H9 (cell line): ENCODE data around the gene LEMD3. TPM values are rescaled to one million over a fixed set of nuclear protein-coding genes. Genes with fewer than 3 reads are reported as not detected.

Source experiments
- DNase-seq: peaks from one replicate; pipeline ENCODE4 v3.0.0-alpha.2; 2017
- H2AFZ ChIP-seq: one replicate; pipeline ENCODE4 v1.6.1; 2013; ENCODE audit warnings: mild to moderate bottlenecking, low read length, control low read depth, moderate library complexity
- H2AK5ac ChIP-seq: 2 replicates; pipeline ENCODE4 v1.6.1; 2013; ENCODE audit warnings: low read length, control low read depth, mixed read lengths; ENCODE audit not compliant: insufficient read length
- H2BK120ac ChIP-seq: one replicate; pipeline ENCODE4 v1.6.1; 2013; ENCODE audit warnings: low read depth, mild to moderate bottlenecking, low read length, control low read depth, inconsistent platforms; ENCODE audit not compliant: poor library complexity, severe bottlenecking
- H2BK12ac ChIP-seq: 2 replicates; pipeline ENCODE4 v1.6.1; 2013; ENCODE audit warnings: low read length, control low read depth, mixed read lengths, low read depth; ENCODE audit not compliant: insufficient read length
- H2BK15ac ChIP-seq: 2 replicates; pipeline ENCODE4 v1.6.1; 2013; ENCODE audit warnings: low read depth, low read length, control low read depth
- H2BK20ac ChIP-seq: one replicate; pipeline ENCODE4 v1.6.1; 2013; ENCODE audit warnings: low read depth, mild to moderate bottlenecking, low read length, control low read depth, inconsistent platforms; ENCODE audit not compliant: poor library complexity, severe bottlenecking
- H2BK5ac ChIP-seq: 2 replicates; pipeline ENCODE4 v1.6.1; 2013; ENCODE audit warnings: low read length, control low read depth, mixed read lengths; ENCODE audit not compliant: insufficient read length
- H3K14ac ChIP-seq: 2 replicates; pipeline ENCODE4 v1.6.1; 2013; ENCODE audit warnings: low read length, control low read depth; ENCODE audit not compliant: insufficient read depth
- H3K18ac ChIP-seq: 2 replicates; pipeline ENCODE4 v1.6.1; 2013; ENCODE audit warnings: low read depth, mild to moderate bottlenecking, mixed read lengths, low read length, control low read depth; ENCODE audit not compliant: insufficient read length
- H3K23ac ChIP-seq: 2 replicates; pipeline ENCODE4 v1.6.1; 2013; ENCODE audit warnings: low read length, control low read depth, mixed read lengths, low read depth; ENCODE audit not compliant: insufficient read length
- H3K23me2 ChIP-seq: 2 replicates; pipeline ENCODE4 v1.6.1; 2013; ENCODE audit warnings: low read depth, mild to moderate bottlenecking, mixed read lengths, low read length, control low read depth; ENCODE audit not compliant: insufficient read length, poor library complexity, severe bottlenecking
- H3K27ac ChIP-seq: 2 replicates; pipeline ENCODE4 v1.5.1; 2013; ENCODE audit warnings: low read length, control low read depth, mixed read lengths, low read depth; ENCODE audit not compliant: insufficient read length
- H3K27me3 ChIP-seq: 2 replicates; pipeline ENCODE4 v1.6.1; 2013; ENCODE audit warnings: low read length, control low read depth, inconsistent platforms; ENCODE audit not compliant: insufficient read depth
- H3K4ac ChIP-seq: 2 replicates; pipeline ENCODE4 v1.6.1; 2013; ENCODE audit warnings: low read depth, mild to moderate bottlenecking, control low read depth, inconsistent platforms, low read length, moderate library complexity
- H3K4me1 ChIP-seq: 2 replicates; pipeline ENCODE4 v1.6.1; 2013; ENCODE audit warnings: low read length, control low read depth, inconsistent platforms; ENCODE audit not compliant: insufficient read depth
- H3K4me2 ChIP-seq: 2 replicates; pipeline ENCODE4 v1.6.1; 2013; ENCODE audit warnings: low read length, control low read depth, mixed read lengths; ENCODE audit not compliant: insufficient read length, insufficient read depth
- H3K56ac ChIP-seq: 2 replicates; pipeline ENCODE4 v1.6.1; 2013; ENCODE audit warnings: low read depth, mild to moderate bottlenecking, mixed read lengths, low read length, control low read depth; ENCODE audit not compliant: insufficient read length
- H3K79me1 ChIP-seq: 2 replicates; pipeline ENCODE4 v1.6.1; 2013; ENCODE audit warnings: low read depth, mild to moderate bottlenecking, moderate library complexity, low read length, control low read depth, inconsistent platforms; ENCODE audit not compliant: insufficient read depth, poor library complexity, severe bottlenecking
- H3K79me2 ChIP-seq: 2 replicates; pipeline ENCODE4 v1.6.1; 2013; ENCODE audit warnings: low read length, control low read depth, inconsistent platforms; ENCODE audit not compliant: insufficient read depth
- H3K9ac ChIP-seq: 2 replicates; pipeline ENCODE4 v1.6.1; 2013; ENCODE audit warnings: low read length, control low read depth, mixed read lengths; ENCODE audit not compliant: insufficient read length; ENCODE audit errors: extremely low read depth
- H3K9me3 ChIP-seq: one replicate; pipeline ENCODE4 v1.6.1; 2013; ENCODE audit warnings: low read depth, low read length, inconsistent platforms; ENCODE audit not compliant: control insufficient read depth
- H3T11ph ChIP-seq: one replicate; pipeline ENCODE4 v1.6.1; 2013; ENCODE audit warnings: mild to moderate bottlenecking, low read length, control low read depth, inconsistent platforms
- H4K20me1 ChIP-seq: one replicate; pipeline ENCODE4 v1.6.1; 2013; ENCODE audit not compliant: control insufficient read depth, insufficient read length, insufficient read depth
- H4K5ac ChIP-seq: 2 replicates; pipeline ENCODE4 v1.6.1; 2013; ENCODE audit warnings: low read depth, mild to moderate bottlenecking, mixed read lengths, low read length, control low read depth; ENCODE audit not compliant: insufficient read length
- H4K8ac ChIP-seq: replicated peaks from 2 replicates; pipeline ENCODE4 v1.6.1; 2013; ENCODE audit warnings: low read length, control low read depth, mixed read lengths, low read depth; ENCODE audit not compliant: insufficient read length
- H4K91ac ChIP-seq: 2 replicates; pipeline ENCODE4 v1.6.1; 2013; ENCODE audit warnings: low read depth, mild to moderate bottlenecking, moderate library complexity, mixed read lengths, low read length, control low read depth; ENCODE audit not compliant: insufficient read length
- H3K27ac Mint-ChIP-seq, 3 experiments: 2 replicates in 2 of 3; 3 replicates in 1 of 3; pipeline ENCODE4 v1.8.0; 2020 to 2021; ENCODE audit warnings: mixed read lengths in 3 of 3, mild to moderate bottlenecking in 1 of 3, moderate library complexity in 1 of 3
- H3K27me3 Mint-ChIP-seq: 2 replicates; pipeline ENCODE4 v1.8.0; 2021; ENCODE audit warnings: low read depth, mild to moderate bottlenecking, moderate library complexity, mixed read lengths
- H3K36me3 Mint-ChIP-seq, 3 experiments: 2 replicates in 2 of 3; 3 replicates in 1 of 3; pipeline ENCODE4 v1.8.0; 2020 to 2021; ENCODE audit warnings: low read depth in 3 of 3, mixed read lengths in 3 of 3; ENCODE audit not compliant: insufficient read depth in 1 of 3
- H3K4me1 Mint-ChIP-seq, 2 experiments: 2 replicates each; pipeline ENCODE4 v1.8.0; 2020; ENCODE audit warnings: mixed read lengths in 2 of 2
- H3K4me3 Mint-ChIP-seq, 2 experiments: 2 replicates in 1 of 2; 3 replicates in 1 of 2; pipeline ENCODE4 v1.8.0; 2020 to 2021; ENCODE audit warnings: mild to moderate bottlenecking in 2 of 2, mixed read lengths in 2 of 2, moderate library complexity in 1 of 2
- H3K9me3 Mint-ChIP-seq, 2 experiments: 2 replicates in 1 of 2; 3 replicates in 1 of 2; pipeline ENCODE4 v1.8.0; 2020; ENCODE audit warnings: mild to moderate bottlenecking in 2 of 2, mixed read lengths in 2 of 2, moderate library complexity in 1 of 2
- CTCF ChIP-seq: fragments of 200-600 bp; sonication (generic); conservative IDR thresholded peaks from 3 replicates; pipeline ENCODE4 v1.8.0; 2021; ENCODE audit warnings: antibody characterized with exemption, mild to moderate bottlenecking
- total RNA-seq: library from RNA; stranded (reverse); gene quantifications from 2 replicates; pipeline ENCODE4 v1.2.1, GENCODE V29; 2021

LEMD3 gene
- total RNA-seq, 1 experiment from 2014 or later = 38.1 TPM

- no peaks in the 10 kb centered on the region for H3K23me2 ChIP-seq
- H3K23ac ChIP-seq = no peak overlapping the region
- H3K4me2 ChIP-seq = no peak overlapping the region
- no peaks in the 10 kb centered on the region for H3K36me3 Mint-ChIP-seq
- no peak overlapping the region for H4K91ac ChIP-seq
- no peak overlapping the region for H3K4ac ChIP-seq
- H3T11ph ChIP-seq = no peak overlapping the region
- H3K4me1 Mint-ChIP-seq = no peaks in the 10 kb centered on the region; a peak in 1 of 4 replicates
- H4K8ac ChIP-seq = no peak overlapping the region
- no peak overlapping the region for H2BK12ac ChIP-seq
- no peak overlapping the region; a peak in 1 of 5 replicates for H3K4me3 Mint-ChIP-seq
- no peaks in the 10 kb centered on the region for H3K9me3 ChIP-seq
- DNase-seq = no peak
- no peaks in the 10 kb centered on the region for H3K79me2 ChIP-seq
- H3K9ac ChIP-seq = no peak overlapping the region
- no peak overlapping the region for H2BK120ac ChIP-seq
- H3K4me1 ChIP-seq = no peaks in the 10 kb centered on the region
- no peaks in the 10 kb centered on the region for H4K20me1 ChIP-seq
- no peak overlapping the region for H2BK5ac ChIP-seq
- H3K27me3 Mint-ChIP-seq = no peaks in the 10 kb centered on the region; the same call in 1 of the 2 replicates
- H3K27ac Mint-ChIP-seq = no peak overlapping the region
- no peaks in the 10 kb centered on the region for H3K27me3 ChIP-seq
- TF ChIP-seq CTCF = no peak
- no peak overlapping the region for H2AK5ac ChIP-seq
- H2AFZ ChIP-seq = no peak overlapping the region
- no peak overlapping the region for H2BK15ac ChIP-seq
- no peak overlapping the region for H3K18ac ChIP-seq
- no peak overlapping the region for H3K56ac ChIP-seq
- no peak overlapping the region for H3K27ac ChIP-seq
- no peak overlapping the region for H2BK20ac ChIP-seq
- H4K5ac ChIP-seq = no peak overlapping the region
- no peaks in the 10 kb centered on the region for H3K79me1 ChIP-seq
- no peaks in the 10 kb centered on the region for H3K9me3 Mint-ChIP-seq
- H3K14ac ChIP-seq = no peak overlapping the region
Observed at GRCh38 chr12:65259501-65259900, 90.1 kb downstream of the LEMD3 start.
